CD4-positive, alpha-beta T cell treated with Interleukin-6 for 4 hours (primary cell): Measurements from ENCODE around the gene SYNE3.
A peak's percentile ranks its signal among the peaks of the same experiment; 100 is the strongest.

Source experiments
- DNase-seq: peaks from one replicate; pipeline ENCODE4 v3.0.0-alpha.2; 2020; ENCODE audit warnings: mixed read lengths

Gene SYNE3

GRCh38 chr14:95538801-95539509 lies 22.5 kb upstream of the SYNE3 start:
- DNase-seq, result no peak

- DNase-seq, result no peak
These were observed 21.0 kb upstream of the SYNE3 start for GRCh38 chr14:95537298-95538089.

GRCh38 chr14:95536671-95537070 lies 20.2 kb upstream of the SYNE3 start:
- no peak for DNase-seq

- DNase-seq, result no peak
These were observed 19.7 kb upstream of the SYNE3 start for GRCh38 chr14:95536036-95536593.

GRCh38 chr14:95535226-95536021 lies 19.0 kb upstream of the SYNE3 start:
- DNase-seq, result no peak

- peak; percentile 97 for DNase-seq
These were observed 18.1 kb upstream of the SYNE3 start, which contains the start of gene GLRX5 for GRCh38 chr14:95534299-95535225. Gene GLRX5, plus strand, starts transcription at chr14:95535050. Its CDS starts 40 bp downstream, at chr14:95535090.

GRCh38 chr14:95533822-95534221 lies 17.4 kb upstream of the SYNE3 start:
- DNase-seq, result no peak

GRCh38 chr14:95533391-95533821 lies 17.0 kb upstream of the SYNE3 start:
- DNase-seq, result no peak

- DNase-seq, result no peak
These were observed 15.5 kb upstream of the SYNE3 start for GRCh38 chr14:95531969-95532368.

- no peak for DNase-seq
These were observed 15.0 kb upstream of the SYNE3 start for GRCh38 chr14:95531473-95531872.

- no peak for DNase-seq
These were observed 14.2 kb upstream of the SYNE3 start for GRCh38 chr14:95530473-95531276.

GRCh38 chr14:95529216-95529615 lies 12.8 kb upstream of the SYNE3 start:
- no peak for DNase-seq

GRCh38 chr14:95527387-95528002 lies 11.0 kb upstream of the SYNE3 start:
- DNase-seq, result peak; percentile 67

GRCh38 chr14:95526483-95527386 lies 10.3 kb upstream of the SYNE3 start:
- no peak for DNase-seq

GRCh38 chr14:95525999-95526398 lies 9.5 kb upstream of the SYNE3 start:
- DNase-seq, result no peak

- DNase-seq, result no peak
These were observed 8.5 kb upstream of the SYNE3 start for GRCh38 chr14:95524706-95525512.

- peak; percentile 49 for DNase-seq
These were observed 7.5 kb upstream of the SYNE3 start for GRCh38 chr14:95523815-95524448.
